22Rv1 (cell line): ENCODE measurements around the gene ADAMTS3.

Experiments
- ZFX ChIP-seq: fragments of 450-650 bp; IDR thresholded peaks from 2 replicates; pipeline ENCODE4 v1.6.1; 2017; ENCODE audit warnings: antibody characterized with exemption, borderline replicate concordance
- TF ChIP-seq, protein P1 (sequence below): fragments of 450-650 bp; IDR thresholded peaks from 2 replicates; pipeline ENCODE4 v1.5.1; 2017; ENCODE audit warnings: mild to moderate bottlenecking

DNA sequence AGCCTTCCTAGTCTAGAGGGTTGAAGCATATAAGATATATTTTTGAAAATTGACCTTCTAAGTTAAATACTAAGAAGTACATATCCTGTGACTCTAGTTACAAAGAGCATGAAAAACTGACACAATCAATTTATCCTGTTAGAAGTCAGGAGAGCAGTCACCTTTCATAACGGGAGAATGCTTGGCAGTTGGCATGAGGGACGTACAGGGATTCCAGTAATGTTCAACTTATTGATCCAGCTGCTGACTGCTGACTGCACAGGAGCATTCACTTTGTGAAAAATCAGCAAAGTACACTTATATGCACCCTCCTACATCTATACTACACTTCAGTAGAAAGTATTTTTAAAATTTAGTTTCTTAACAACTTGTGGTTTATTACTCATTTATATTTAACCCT, 4.2 kb downstream of the ADAMTS3 start:
- TF ChIP-seq, protein P1, sequence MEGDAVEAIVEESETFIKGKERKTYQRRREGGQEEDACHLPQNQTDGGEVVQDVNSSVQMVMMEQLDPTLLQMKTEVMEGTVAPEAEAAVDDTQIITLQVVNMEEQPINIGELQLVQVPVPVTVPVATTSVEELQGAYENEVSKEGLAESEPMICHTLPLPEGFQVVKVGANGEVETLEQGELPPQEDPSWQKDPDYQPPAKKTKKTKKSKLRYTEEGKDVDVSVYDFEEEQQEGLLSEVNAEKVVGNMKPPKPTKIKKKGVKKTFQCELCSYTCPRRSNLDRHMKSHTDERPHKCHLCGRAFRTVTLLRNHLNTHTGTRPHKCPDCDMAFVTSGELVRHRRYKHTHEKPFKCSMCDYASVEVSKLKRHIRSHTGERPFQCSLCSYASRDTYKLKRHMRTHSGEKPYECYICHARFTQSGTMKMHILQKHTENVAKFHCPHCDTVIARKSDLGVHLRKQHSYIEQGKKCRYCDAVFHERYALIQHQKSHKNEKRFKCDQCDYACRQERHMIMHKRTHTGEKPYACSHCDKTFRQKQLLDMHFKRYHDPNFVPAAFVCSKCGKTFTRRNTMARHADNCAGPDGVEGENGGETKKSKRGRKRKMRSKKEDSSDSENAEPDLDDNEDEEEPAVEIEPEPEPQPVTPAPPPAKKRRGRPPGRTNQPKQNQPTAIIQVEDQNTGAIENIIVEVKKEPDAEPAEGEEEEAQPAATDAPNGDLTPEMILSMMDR, result no peak
- TF ChIP-seq ZFX, result no peak
